ENCODE data around the gene GRM4.

GRM4 gene

DNA sequence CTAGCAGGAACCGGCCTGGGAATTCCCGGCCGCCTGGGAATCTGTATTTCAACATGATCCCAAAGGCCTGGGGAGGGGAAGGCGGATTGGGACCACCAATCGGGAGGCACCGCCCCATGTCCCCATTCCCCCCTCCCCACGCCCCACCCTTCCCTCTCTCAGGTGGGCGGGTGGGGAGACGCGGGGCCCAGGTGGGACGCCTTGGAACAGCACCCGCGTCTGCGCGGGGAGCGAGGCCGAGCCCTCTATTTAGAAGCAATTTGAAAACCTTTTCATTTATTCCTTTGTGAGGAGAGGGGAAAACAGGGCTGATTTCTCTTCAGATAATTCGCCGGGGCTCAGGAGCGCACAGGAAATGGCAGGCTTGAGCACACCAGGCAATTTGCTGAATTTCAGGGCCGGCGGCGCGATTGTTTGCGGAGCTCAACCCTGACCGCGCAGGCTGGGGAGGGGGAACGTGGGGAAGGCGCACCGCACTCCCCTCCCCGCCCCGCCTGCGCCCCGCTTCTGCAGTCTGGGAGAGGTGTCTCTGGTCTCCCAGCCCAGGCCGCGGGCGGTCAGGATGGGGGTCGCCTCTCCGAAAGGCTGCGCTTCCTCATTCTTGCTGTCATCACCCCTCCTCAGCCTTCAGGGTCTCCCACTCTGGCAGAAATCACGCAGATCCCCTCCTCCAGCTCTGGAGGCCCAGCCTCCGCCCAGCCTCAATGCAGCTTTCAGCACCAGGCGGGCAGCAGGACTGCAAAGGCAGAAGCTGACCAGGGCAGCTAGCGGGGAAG, 170.0 kb downstream of the GRM4 start:
- DNase-seq, result no peak

GRCh38 chr6:33974471-33974870, 171.4 kb downstream of the GRM4 start:
- DNase-seq, result no peak

DNA sequence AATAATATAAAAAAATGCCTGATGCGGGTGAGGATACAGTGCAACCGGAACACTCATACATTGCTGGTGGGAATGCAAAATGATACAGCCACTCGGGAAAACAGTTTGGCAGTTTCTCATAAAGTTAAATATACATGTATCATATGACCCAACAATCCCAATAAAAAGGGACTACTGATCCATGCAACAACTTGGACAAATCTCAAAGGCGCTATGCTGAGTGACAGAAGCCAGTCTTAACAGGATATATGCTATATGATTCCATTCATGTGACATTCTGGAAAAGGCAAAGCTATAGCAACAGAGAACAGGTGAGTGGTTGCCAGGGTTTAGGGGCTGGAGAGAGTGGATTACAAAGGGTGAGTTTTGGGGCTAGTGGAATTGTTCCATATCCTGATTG, 171.9 kb downstream of the GRM4 start:
- DNase-seq, result no peak

- no peak for DNase-seq
Measured at GRCh38 chr6:33971580-33971979, 174.3 kb downstream of the GRM4 start.

Data from NCI-H345 (cell line).